Liver (tissue), 9 donors: ENCODE measurements around the gene DNAJC5. TPM values are rescaled to one million over a fixed set of nuclear protein-coding genes. Genes with fewer than 3 reads are reported as not detected.

Experiments
- DNase-seq: peaks from one replicate; pipeline ENCODE4 v3.0.0-alpha.2; 2017; ENCODE audit warnings: low spot score
- H3K27ac ChIP-seq, 2 donors: one replicate each; pipeline ENCODE4 v1.7.0; 2013; ENCODE audit warnings: inconsistent platforms in 2 of 2, low read length in 2 of 2, control low read depth in 1 of 2, low read depth in 1 of 2, mild to moderate bottlenecking in 1 of 2
- H3K27me3 ChIP-seq, 4 donors: one replicate each; pipeline versions ENCODE4 v1.6.1 to v1.7.0; 2013; ENCODE audit warnings: low read length in 3 of 4, inconsistent platforms in 1 of 4, mild to moderate bottlenecking in 1 of 4, moderate library complexity in 1 of 4; ENCODE audit not compliant: control insufficient read depth in 4 of 4, insufficient read depth in 4 of 4
- H3K36me3 ChIP-seq, 4 donors: one replicate each; pipeline versions ENCODE4 v1.6.1 to v1.7.0; 2013; ENCODE audit warnings: low read length in 3 of 4, mild to moderate bottlenecking in 3 of 4, low read depth in 1 of 4, moderate library complexity in 1 of 4; ENCODE audit not compliant: control insufficient read depth in 4 of 4, insufficient read depth in 3 of 4
- H3K4me1 ChIP-seq, 4 donors: one replicate each; pipeline versions ENCODE4 v1.6.1 to v1.7.0; 2013; ENCODE audit warnings: low read length in 3 of 4, mild to moderate bottlenecking in 3 of 4, moderate library complexity in 1 of 4; ENCODE audit not compliant: control insufficient read depth in 4 of 4, insufficient read depth in 4 of 4
- H3K4me3 ChIP-seq, 3 donors: one replicate each; pipeline versions ENCODE4 v1.6.1 to v1.7.0; 2013; ENCODE audit warnings: low read length in 3 of 3, control low read depth in 1 of 3, low read depth in 1 of 3, mild to moderate bottlenecking in 1 of 3
- H3K9ac ChIP-seq, 2 donors: one replicate each; pipeline ENCODE4 v1.7.0; 2013; ENCODE audit warnings: low read length in 2 of 2, mild to moderate bottlenecking in 2 of 2, moderate library complexity in 2 of 2, control low read depth in 1 of 2, low read depth in 1 of 2
- H3K9me3 ChIP-seq, 4 donors: one replicate each; pipeline versions ENCODE4 v1.6.1 to v1.7.0; 2013; ENCODE audit warnings: low read length in 3 of 4; ENCODE audit not compliant: control insufficient read depth in 4 of 4
- EGR1 ChIP-seq, 2 donors: IDR thresholded peaks; 2 replicates each; pipeline ENCODE4 v1.6.1; 2016 to 2018; ENCODE audit warnings: antibody characterized with exemption in 2 of 2, low read depth in 2 of 2
- FOXA1 ChIP-seq: IDR thresholded peaks from 2 replicates; pipeline ENCODE4 v1.6.1; 2016; ENCODE audit warnings: antibody characterized with exemption
- FOXA2 ChIP-seq: IDR thresholded peaks from 2 replicates; pipeline ENCODE4 v1.6.1; 2016; ENCODE audit warnings: antibody characterized with exemption
- GABPA ChIP-seq, 2 donors: IDR thresholded peaks in 1 of 2; conservative IDR thresholded peaks in 1 of 2; 2 replicates each; pipeline ENCODE4 v1.6.1; 2016; ENCODE audit warnings: antibody characterized with exemption in 2 of 2, mild to moderate bottlenecking in 1 of 2, moderate library complexity in 1 of 2
- HNF4A ChIP-seq, 2 donors: conservative IDR thresholded peaks; 2 replicates each; pipeline ENCODE4 v1.6.1; 2016; ENCODE audit warnings: antibody characterized with exemption in 2 of 2, mild to moderate bottlenecking in 2 of 2
- HNF4G ChIP-seq: IDR thresholded peaks from 2 replicates; pipeline ENCODE4 v1.6.1; 2016; ENCODE audit warnings: antibody characterized with exemption
- JUND ChIP-seq, 2 donors: IDR thresholded peaks; 2 replicates each; pipeline ENCODE4 v1.6.1; 2016; ENCODE audit warnings: antibody characterized with exemption in 2 of 2
- NR2F2 ChIP-seq: IDR thresholded peaks from 2 replicates; pipeline ENCODE4 v1.6.1; 2016; ENCODE audit warnings: antibody characterized with exemption
- RAD21 ChIP-seq, 2 donors: IDR thresholded peaks; 2 replicates each; pipeline ENCODE4 v1.6.1; 2016; ENCODE audit warnings: antibody characterized with exemption in 2 of 2, mild to moderate bottlenecking in 2 of 2
- REST ChIP-seq: IDR thresholded peaks from 2 replicates; pipeline ENCODE4 v1.6.1; 2016; ENCODE audit warnings: antibody characterized with exemption, mild to moderate bottlenecking
- RXRA ChIP-seq, 2 donors: IDR thresholded peaks; 2 replicates each; pipeline ENCODE4 v1.6.1; 2017 to 2018; ENCODE audit warnings: antibody characterized with exemption in 2 of 2, mild to moderate bottlenecking in 1 of 2
- SP1 ChIP-seq: IDR thresholded peaks from 2 replicates; pipeline ENCODE4 v1.6.1; 2018; ENCODE audit warnings: antibody characterized with exemption, mild to moderate bottlenecking
- TAF1 ChIP-seq: conservative IDR thresholded peaks from 2 replicates; pipeline ENCODE4 v1.6.1; 2016; ENCODE audit warnings: antibody characterized with exemption, mild to moderate bottlenecking
- YY1 ChIP-seq: IDR thresholded peaks from 2 replicates; pipeline ENCODE4 v1.6.1; 2016; ENCODE audit warnings: antibody characterized with exemption, mild to moderate bottlenecking
- WGBS: extraction: QIAGEN DNeasy Blood & Tissue Kit; methylation state at CpG from one replicate; pipeline ENCODE4 v1.1.7; 2013; 5-methylcytosine and 5-hydroxymethylcytosine counted together
- polyA plus RNA-seq, 2 donors: library from polyadenylated mRNA; stranded (reverse) in 1 of 2; unstranded in 1 of 2; fragments of 200-250 nt in 1 of 2; fragments of >200 nt in 1 of 2; fragmentation: Nextera tagmentation in 1 of 2; extraction: Ambion mirVana in 1 of 2; gene quantifications; one replicate each; pipeline versions ENCODE4 v1.2.1 to v1.2.3, GENCODE V29; 2013 to 2015
- total RNA-seq, 2 donors: library from RNA; depleted of rRNA; stranded (reverse); fragments of >200 nt; gene quantifications; one replicate each; pipeline ENCODE4 v1.2.3, GENCODE V29; 2014
- TF ChIP-seq, protein P1 (sequence below): fragments of 150-350 bp; IDR thresholded peaks from 2 replicates; pipeline ENCODE4 v1.5.1; 2017; ENCODE audit warnings: improper control_type of control experiment, low read depth, low read length; ENCODE audit not compliant: missing input control
- TF ChIP-seq, protein P2 (sequence below): IDR thresholded peaks from 2 replicates; pipeline ENCODE4 v1.6.1; 2016; ENCODE audit warnings: antibody characterized with exemption
- TF ChIP-seq, protein P3 (sequence below): IDR thresholded peaks from 2 replicates; pipeline ENCODE4 v1.6.1; 2016; ENCODE audit warnings: antibody characterized with exemption
- TF ChIP-seq, protein P4 (sequence below): IDR thresholded peaks from 2 replicates; pipeline ENCODE4 v1.6.1; 2016; ENCODE audit warnings: antibody characterized with exemption
- donor health status: healthy.
- donor health status: healthy.
- donor health status: healthy.
- donor health status: healthy.
- donor health status: healthy.

DNAJC5 gene
- total and polyA plus RNA-seq, 4 donors: 8.2 to 28.6 (median 18.7) TPM

DNA sequence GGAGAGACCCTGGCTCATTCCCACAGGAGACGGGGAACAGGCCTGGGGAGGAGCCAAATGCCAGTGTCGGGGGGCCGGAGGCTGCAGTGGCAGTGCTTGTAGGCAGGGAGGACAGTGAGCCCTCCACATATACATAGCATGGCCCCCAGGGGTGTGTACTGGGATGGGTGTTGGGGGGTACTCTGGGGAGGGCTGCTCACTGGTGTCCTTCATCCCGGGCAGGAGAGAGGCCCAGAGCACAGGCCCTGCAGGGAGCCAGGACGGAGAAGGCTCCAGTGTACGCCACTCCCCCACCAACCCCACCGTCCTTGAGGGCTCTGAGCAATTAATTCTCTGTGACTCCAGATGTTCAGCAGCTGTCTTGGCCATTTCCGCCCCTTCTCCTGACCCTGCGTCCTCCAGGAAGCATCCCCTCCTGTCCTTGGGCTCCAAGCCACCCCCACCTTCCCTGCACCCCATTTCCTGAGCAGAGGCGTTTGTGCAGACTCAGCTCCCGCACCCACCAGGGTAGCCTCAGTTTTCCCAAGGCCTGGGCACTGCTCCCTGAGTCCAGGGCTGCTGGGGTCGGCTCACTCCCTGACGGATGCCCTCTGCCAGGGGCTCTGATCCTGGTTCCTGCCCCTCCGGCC lies 37.0 kb upstream of the DNAJC5 start:
- WGBS: 49% methylated on average over 14 of the region's 14 CpGs

GRCh38 chr20:63858393-63859165 lies 36.3 kb upstream of the DNAJC5 start:
- Histone ChIP-seq H3K9ac (no peak overlapping the region), H3K27ac (peak overlapping the region; percentile 24 to 51), H3K27me3 (no peaks in the 10 kb centered on the region)

More for the DNA sequence above, 37.0 kb upstream of the DNAJC5 start:
- no peaks in the 10 kb centered on the region for H3K27me3 ChIP-seq
- H3K4me1 ChIP-seq: peaks cover 4 to 21% (median 6%) of the 10 kb centered on the region in 4 donors
- no peak for DNase-seq
- H3K4me3 ChIP-seq: no peak overlapping the region
- no peak overlapping the region for H3K9ac ChIP-seq
- peaks cover 0 to 2% (median 0%) of the 10 kb centered on the region in 4 donors for H3K36me3 ChIP-seq
- TF ChIP-seq, protein P1, sequence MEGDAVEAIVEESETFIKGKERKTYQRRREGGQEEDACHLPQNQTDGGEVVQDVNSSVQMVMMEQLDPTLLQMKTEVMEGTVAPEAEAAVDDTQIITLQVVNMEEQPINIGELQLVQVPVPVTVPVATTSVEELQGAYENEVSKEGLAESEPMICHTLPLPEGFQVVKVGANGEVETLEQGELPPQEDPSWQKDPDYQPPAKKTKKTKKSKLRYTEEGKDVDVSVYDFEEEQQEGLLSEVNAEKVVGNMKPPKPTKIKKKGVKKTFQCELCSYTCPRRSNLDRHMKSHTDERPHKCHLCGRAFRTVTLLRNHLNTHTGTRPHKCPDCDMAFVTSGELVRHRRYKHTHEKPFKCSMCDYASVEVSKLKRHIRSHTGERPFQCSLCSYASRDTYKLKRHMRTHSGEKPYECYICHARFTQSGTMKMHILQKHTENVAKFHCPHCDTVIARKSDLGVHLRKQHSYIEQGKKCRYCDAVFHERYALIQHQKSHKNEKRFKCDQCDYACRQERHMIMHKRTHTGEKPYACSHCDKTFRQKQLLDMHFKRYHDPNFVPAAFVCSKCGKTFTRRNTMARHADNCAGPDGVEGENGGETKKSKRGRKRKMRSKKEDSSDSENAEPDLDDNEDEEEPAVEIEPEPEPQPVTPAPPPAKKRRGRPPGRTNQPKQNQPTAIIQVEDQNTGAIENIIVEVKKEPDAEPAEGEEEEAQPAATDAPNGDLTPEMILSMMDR: no peak
- peak; percentile 82 for TF ChIP-seq NR2F2
- peak overlapping the region; percentile 24 to 51 for H3K27ac ChIP-seq
- no peaks in the 10 kb centered on the region for H3K9me3 ChIP-seq

More at GRCh38 chr20:63858393-63859165, 36.3 kb upstream of the DNAJC5 start:
- Histone ChIP-seq H3K9me3 (no peaks in the 10 kb centered on the region), H3K4me1 (peaks cover 6 to 27% (median 12%) of the 10 kb centered on the region in 4 donors), H3K36me3 (peaks cover 0 to 2% (median 0%) of the 10 kb centered on the region in 4 donors), H3K4me3 (no peak overlapping the region)
- WGBS: 8% methylated on average over 12 of the region's 12 CpGs
- peak; percentile 48 for DNase-seq
- TF ChIP-seq YY1 (no peak), FOXA2 (no peak), EGR1 (IDR thresholded peaks at IDR 0.05; ENCODE audit: low read depth in 2 of 2) (no peak), RAD21 (IDR thresholded peaks at IDR 0.05) (peak; percentile 63 to 75), SP1 (peak; percentile 11), HNF4A (conservative IDR thresholded peaks at IDR 0.05) (no peak), NR2F2 (peak; percentile 98), TAF1 (no peak), HNF4G (no peak), JUND (IDR thresholded peaks at IDR 0.05) (no peak), FOXA1 (no peak), RXRA (IDR thresholded peaks at IDR 0.05) (no peak), REST (no peak), GABPA (IDR thresholded peaks at IDR 0.05 in 1 of 2, conservative IDR thresholded peaks at IDR 0.05 in 1 of 2) (no peak)
- TF ChIP-seq, protein P2, sequence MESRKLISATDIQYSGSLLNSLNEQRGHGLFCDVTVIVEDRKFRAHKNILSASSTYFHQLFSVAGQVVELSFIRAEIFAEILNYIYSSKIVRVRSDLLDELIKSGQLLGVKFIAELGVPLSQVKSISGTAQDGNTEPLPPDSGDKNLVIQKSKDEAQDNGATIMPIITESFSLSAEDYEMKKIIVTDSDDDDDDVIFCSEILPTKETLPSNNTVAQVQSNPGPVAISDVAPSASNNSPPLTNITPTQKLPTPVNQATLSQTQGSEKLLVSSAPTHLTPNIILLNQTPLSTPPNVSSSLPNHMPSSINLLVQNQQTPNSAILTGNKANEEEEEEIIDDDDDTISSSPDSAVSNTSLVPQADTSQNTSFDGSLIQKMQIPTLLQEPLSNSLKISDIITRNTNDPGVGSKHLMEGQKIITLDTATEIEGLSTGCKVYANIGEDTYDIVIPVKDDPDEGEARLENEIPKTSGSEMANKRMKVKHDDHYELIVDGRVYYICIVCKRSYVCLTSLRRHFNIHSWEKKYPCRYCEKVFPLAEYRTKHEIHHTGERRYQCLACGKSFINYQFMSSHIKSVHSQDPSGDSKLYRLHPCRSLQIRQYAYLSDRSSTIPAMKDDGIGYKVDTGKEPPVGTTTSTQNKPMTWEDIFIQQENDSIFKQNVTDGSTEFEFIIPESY: no peak
- TF ChIP-seq, protein P1: peak; percentile 20
- TF ChIP-seq, protein P3, sequence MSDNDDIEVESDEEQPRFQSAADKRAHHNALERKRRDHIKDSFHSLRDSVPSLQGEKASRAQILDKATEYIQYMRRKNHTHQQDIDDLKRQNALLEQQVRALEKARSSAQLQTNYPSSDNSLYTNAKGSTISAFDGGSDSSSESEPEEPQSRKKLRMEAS: no peak
- TF ChIP-seq, protein P4, sequence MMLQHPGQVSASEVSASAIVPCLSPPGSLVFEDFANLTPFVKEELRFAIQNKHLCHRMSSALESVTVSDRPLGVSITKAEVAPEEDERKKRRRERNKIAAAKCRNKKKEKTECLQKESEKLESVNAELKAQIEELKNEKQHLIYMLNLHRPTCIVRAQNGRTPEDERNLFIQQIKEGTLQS: no peak
